Osteocyte (in vitro differentiated cells): ENCODE results near the gene SLC1A4. TPM values are rescaled to one million over a fixed set of nuclear protein-coding genes. Genes with fewer than 3 reads are reported as not detected.
A peak's percentile ranks its signal among the peaks of the same experiment; 100 is the strongest.
"Not testable (repeated sequence)": the region's sequence is repeated elsewhere in the genome, so short reads cannot be mapped to it uniquely, and the experiment has no call there.

Experiments
- DNase-seq: peaks from one replicate; pipeline ENCODE4 v3.0.0; 2021; ENCODE audit warnings: mixed read lengths; ENCODE audit not compliant: unreplicated experiment; ENCODE audit errors: extremely low spot score
- H3K27ac Mint-ChIP-seq: one replicate; pipeline ENCODE4 v1.8.0; 2021; ENCODE audit warnings: mild to moderate bottlenecking, mixed read lengths; ENCODE audit not compliant: unreplicated experiment
- H3K27me3 Mint-ChIP-seq: one replicate; pipeline ENCODE4 v1.8.0; 2021; ENCODE audit warnings: mixed read lengths; ENCODE audit not compliant: unreplicated experiment
- H3K36me3 Mint-ChIP-seq: one replicate; pipeline ENCODE4 v1.8.0; 2021; ENCODE audit warnings: mixed read lengths; ENCODE audit not compliant: unreplicated experiment
- H3K4me1 Mint-ChIP-seq: one replicate; pipeline ENCODE4 v1.8.0; 2021; ENCODE audit warnings: mixed read lengths; ENCODE audit not compliant: unreplicated experiment
- H3K4me3 Mint-ChIP-seq: one replicate; pipeline ENCODE4 v1.8.0; 2021; ENCODE audit warnings: mild to moderate bottlenecking, moderate library complexity, mixed read lengths; ENCODE audit not compliant: unreplicated experiment
- H3K9me3 Mint-ChIP-seq: one replicate; pipeline ENCODE4 v1.8.0; 2021; ENCODE audit warnings: mixed read lengths; ENCODE audit not compliant: unreplicated experiment
- CTCF ChIP-seq: fragments of 200-600 bp; sonication (generic); IDR thresholded peaks from 2 replicates; pipeline ENCODE4 v1.5.0; 2021; ENCODE audit warnings: antibody characterized with exemption, mild to moderate bottlenecking, moderate library complexity
- total RNA-seq: library from RNA; stranded (reverse); gene quantifications from 2 replicates; pipeline ENCODE4 v1.2.1, GENCODE V29; 2021

The SLC1A4 gene
- total RNA-seq, 1 donor from 2014 or later = 78.7 TPM

GRCh38 chr2:65030476-65031332 is 41.5 kb downstream of the SLC1A4 start:
- Mint-ChIP-seq H3K4me3 (no peak overlapping the region), H3K4me1 (peaks cover 13% of the 10 kb centered on the region), H3K27me3 (no peaks in the 10 kb centered on the region), H3K9me3 (no peaks in the 10 kb centered on the region), H3K27ac (no peak overlapping the region), H3K36me3 (no peaks in the 10 kb centered on the region)
- no peak for TF ChIP-seq CTCF
- DNase-seq = no peak

- Mint-ChIP-seq H3K27ac (no peak overlapping the region), H3K27me3 (no peaks in the 10 kb centered on the region), H3K4me1 (peaks cover 13% of the 10 kb centered on the region), H3K9me3 (no peaks in the 10 kb centered on the region), H3K36me3 (no peaks in the 10 kb centered on the region), H3K4me3 (no peak overlapping the region)
- DNase-seq = no peak
- no peak for TF ChIP-seq CTCF
Measured at GRCh38 chr2:65031341-65032018, 42.3 kb downstream of the SLC1A4 start.

- H3K4me3 Mint-ChIP-seq = no peak overlapping the region
- H3K27me3 Mint-ChIP-seq = no peaks in the 10 kb centered on the region
- no peaks in the 10 kb centered on the region for H3K9me3 Mint-ChIP-seq
- no peak overlapping the region for H3K27ac Mint-ChIP-seq
- DNase-seq = no peak
- H3K4me1 Mint-ChIP-seq = peaks cover 10% of the 10 kb centered on the region
- TF ChIP-seq CTCF = no peak
- H3K36me3 Mint-ChIP-seq = no peaks in the 10 kb centered on the region
Measured at GRCh38 chr2:65032019-65032975, 43.1 kb downstream of the SLC1A4 start.

- Mint-ChIP-seq H3K4me3 (no peak overlapping the region), H3K27ac (no peak overlapping the region), H3K4me1 (peaks cover 2% of the 10 kb centered on the region), H3K9me3 (no peaks in the 10 kb centered on the region), H3K27me3 (no peaks in the 10 kb centered on the region), H3K36me3 (no peaks in the 10 kb centered on the region)
- peak; percentile 50 for TF ChIP-seq CTCF
- DNase-seq = no peak
Measured at GRCh38 chr2:65033178-65033577, 44.0 kb downstream of the SLC1A4 start.

- H3K9me3 Mint-ChIP-seq, H3K4me3 Mint-ChIP-seq, H3K27ac Mint-ChIP-seq, DNase-seq, H3K36me3 Mint-ChIP-seq, H3K4me1 Mint-ChIP-seq, H3K27me3 Mint-ChIP-seq: not testable (repeated sequence)
Measured at GRCh38 chr2:65033667-65034066, 44.5 kb downstream of the SLC1A4 start.
